HepG2 (cell line): ENCODE data around the gene MLX. TPM values are rescaled to one million over a fixed set of nuclear protein-coding genes. Genes with fewer than 3 reads are reported as not detected.

Experiments
- EZH2 ChIP-seq: conservative IDR thresholded peaks from 2 replicates; pipeline ENCODE4 v1.6.1; 2012; ENCODE audit warnings: mild to moderate bottlenecking, low read depth, low read length, moderate library complexity
- FOXJ3 ChIP-seq: sonication (generic); formaldehyde crosslinking; IDR thresholded peaks from 2 replicates; pipeline ENCODE4 v1.4.0; 2020; ENCODE audit warnings: missing genetic modification reagents, mild to moderate bottlenecking, borderline replicate concordance
- GABPA ChIP-seq, 2 experiments: IDR thresholded peaks; 2 replicates each; pipeline ENCODE4 v1.6.1; 2011 to 2016; ENCODE audit warnings: low read depth in 2 of 2, low read length in 1 of 2, missing biosample characterization in 1 of 2, missing genetic modification characterization in 1 of 2
- HDAC2 ChIP-seq: sonication (generic); formaldehyde crosslinking; IDR thresholded peaks from 2 replicates; pipeline ENCODE4 v1.4.0; 2020; ENCODE audit warnings: missing genetic modification reagents
- HNF4G ChIP-seq, 2 experiments: sonication (generic) in 1 of 2; formaldehyde crosslinking in 1 of 2; IDR thresholded peaks; 2 replicates each; pipeline versions ENCODE4 v1.4.0 to v1.6.1; 2011 to 2020; ENCODE audit warnings: borderline replicate concordance in 2 of 2, low read depth in 2 of 2, mild to moderate bottlenecking in 2 of 2, low read length in 1 of 2, missing genetic modification reagents in 1 of 2, moderate library complexity in 1 of 2
- HOXA5 ChIP-seq: sonication (generic); formaldehyde crosslinking; IDR thresholded peaks from 2 replicates; pipeline ENCODE4 v1.4.0; 2020; ENCODE audit warnings: missing genetic modification reagents
- HOXD1 ChIP-seq: sonication (generic); formaldehyde crosslinking; IDR thresholded peaks from 2 replicates; pipeline ENCODE4 v1.5.0; 2020; ENCODE audit warnings: missing genetic modification reagents
- KDM5A ChIP-seq: fragments of 200-600 bp; sonication (generic); IDR thresholded peaks from 2 replicates; pipeline ENCODE4 v1.7.0; 2018; ENCODE audit warnings: antibody characterized with exemption, mild to moderate bottlenecking, low read length, borderline replicate concordance
- KLF11 ChIP-seq: IDR thresholded peaks from 2 replicates; pipeline ENCODE4 v1.6.1; 2016; ENCODE audit warnings: missing compliant biosample characterization
- LBX2 ChIP-seq: sonication (generic); formaldehyde crosslinking; IDR thresholded peaks from 2 replicates; pipeline ENCODE4 v1.5.0; 2020; ENCODE audit warnings: missing genetic modification reagents, mild to moderate bottlenecking, borderline replicate concordance
- NR2F6 ChIP-seq, 2 experiments: IDR thresholded peaks; 2 replicates each; pipeline ENCODE4 v1.6.1; 2016; ENCODE audit warnings: antibody characterized with exemption in 1 of 2, mild to moderate bottlenecking in 1 of 2
- PAX8 ChIP-seq: sonication (generic); formaldehyde crosslinking; IDR thresholded peaks from 2 replicates; pipeline ENCODE4 v1.8.0; 2022; ENCODE audit warnings: mild to moderate bottlenecking, missing genetic modification reagents, borderline replicate concordance
- RAD21 ChIP-seq: fragments of 450-650 bp; formaldehyde crosslinking; IDR thresholded peaks from 2 replicates; pipeline ENCODE4 v1.5.0; 2020; ENCODE audit warnings: mild to moderate bottlenecking
- SMC3 ChIP-seq: IDR thresholded peaks from 2 replicates; pipeline ENCODE4 v1.6.1; 2011; ENCODE audit warnings: low read length, improper control_type of control experiment
- SNAPC5 ChIP-seq: sonication (generic); formaldehyde crosslinking; IDR thresholded peaks from 2 replicates; pipeline ENCODE4 v1.8.1; 2023; ENCODE audit warnings: mild to moderate bottlenecking, missing genetic modification reagents, borderline replicate concordance
- SRF ChIP-seq: IDR thresholded peaks from 2 replicates; pipeline ENCODE4 v1.6.1; 2011; ENCODE audit warnings: mild to moderate bottlenecking, low read depth, low read length, moderate library complexity
- TARDBP ChIP-seq: sonication (generic); formaldehyde crosslinking; IDR thresholded peaks from 2 replicates; pipeline ENCODE4 v1.8.0; 2022; ENCODE audit warnings: mild to moderate bottlenecking, missing genetic modification reagents
- ZBTB44 ChIP-seq: sonication (generic); formaldehyde crosslinking; IDR thresholded peaks from 2 replicates; pipeline ENCODE4 v1.4.0; 2020; ENCODE audit warnings: missing genetic modification reagents
- ZMYM4 ChIP-seq: sonication (generic); formaldehyde crosslinking; IDR thresholded peaks from 2 replicates; pipeline ENCODE4 v1.8.1; 2023; ENCODE audit warnings: mild to moderate bottlenecking, missing genetic modification reagents
- ZNF136 ChIP-seq: sonication (generic); formaldehyde crosslinking; IDR thresholded peaks from 2 replicates; pipeline ENCODE4 v1.8.1; 2022; ENCODE audit warnings: low read depth, mild to moderate bottlenecking, moderate library complexity, missing genetic modification reagents
- ZNF276 ChIP-seq: sonication (generic); formaldehyde crosslinking; IDR thresholded peaks from 2 replicates; pipeline ENCODE4 v1.4.0; 2020; ENCODE audit warnings: mild to moderate bottlenecking, low read depth, missing genetic modification reagents
- ZNF607 ChIP-seq: sonication (generic); formaldehyde crosslinking; IDR thresholded peaks from 2 replicates; pipeline ENCODE4 v1.5.1; 2020; ENCODE audit warnings: missing genetic modification reagents, mild to moderate bottlenecking, borderline replicate concordance
- ZNF83 ChIP-seq: sonication (generic); formaldehyde crosslinking; IDR thresholded peaks from 2 replicates; pipeline ENCODE4 v1.4.0; 2020; ENCODE audit warnings: missing genetic modification reagents, mild to moderate bottlenecking, borderline replicate concordance
- polyA plus RNA-seq, 8 experiments: library from polyadenylated mRNA; depleted of rRNA in 3 of 8; stranded (reverse) in 7 of 8; unstranded in 1 of 8; fragments of >200 nt; fragmentation: Illumina TruSeq in 4 of 8; extraction: Trizol in 4 of 8; gene quantifications; 2 replicates each; pipeline versions ENCODE4 v1.2.1 to v1.2.3, GENCODE V29; 2011 to 2016; ENCODE audit warnings: low read depth in 4 of 8, missing spikeins in 1 of 8, mixed read lengths in 1 of 8; ENCODE audit not compliant: insufficient read depth in 1 of 8
- total RNA-seq, 5 experiments: library from RNA; depleted of rRNA; stranded (reverse); fragments of >200 nt; fragmentation: Illumina TruSeq; extraction: Trizol; gene quantifications; 2 replicates each; pipeline ENCODE4 v1.2.3, GENCODE V29; 2016; ENCODE audit warnings: low read depth in 1 of 5

The MLX gene
- total and polyA plus RNA-seq, 2 of the 13 experiments (the other 11 are each of a cell fraction or from before 2014, with no cell fraction given) = 38.9 to 74.4 TPM

GRCh38 chr17:42578282-42578869 is 11.5 kb downstream of the MLX start (continued):
- TF ChIP-seq ZNF276 (CRISPR knock-in tag) = no peak
- TF ChIP-seq PAX8 (CRISPR knock-in tag) = 0 out of 2 replicates have a peak, but pooled peaks have one; percentile 36
- TF ChIP-seq ZBTB44 (CRISPR knock-in tag) = no peak
- peak; percentile 32; the same call in 1 of the 2 replicates for TF ChIP-seq SRF
- no peak for TF ChIP-seq NR2F6 (IDR thresholded peaks at IDR 0.05)
- peak; percentile 13; the same call in 1 of the 2 replicates for TF ChIP-seq NR2F6 (CRISPR knock-in tag; IDR thresholded peaks at IDR 0.05)
- TF ChIP-seq KDM5A = peak; percentile 30; the same call in 1 of the 2 replicates
- TF ChIP-seq HOXA5 (CRISPR knock-in tag) = peak; percentile 26; the same call in 1 of the 2 replicates
- TF ChIP-seq SNAPC5 = peak; percentile 37; the same call in 1 of the 2 replicates
- 0 out of 2 replicates have a peak, but pooled peaks have one; percentile 45 for TF ChIP-seq HOXD1 (CRISPR knock-in tag)
- TF ChIP-seq RAD21 (CRISPR knock-in tag) = peak; percentile 80
- 0 out of 2 replicates have a peak, but pooled peaks have one; percentile 3 for TF ChIP-seq FOXJ3 (CRISPR knock-in tag)
- TF ChIP-seq HNF4G (IDR thresholded peaks at IDR 0.05; ENCODE audit: borderline replicate concordance, low read depth, low read length) = 0 out of 2 replicates have a peak, but pooled peaks have one; percentile 4
- no peak for TF ChIP-seq HNF4G (CRISPR knock-in tag; IDR thresholded peaks at IDR 0.05; ENCODE audit: borderline replicate concordance, low read depth)
- TF ChIP-seq EZH2 = no peak
- no peak for TF ChIP-seq LBX2 (CRISPR knock-in tag)
- 0 out of 2 replicates have a peak, but pooled peaks have one; percentile 15 for TF ChIP-seq GABPA (IDR thresholded peaks at IDR 0.05; ENCODE audit: low read depth, low read length)
- no peak for TF ChIP-seq GABPA (CRISPR knock-in tag; IDR thresholded peaks at IDR 0.05; ENCODE audit: low read depth)
- TF ChIP-seq ZMYM4 (CRISPR knock-in tag) = 0 out of 2 replicates have a peak, but pooled peaks have one; percentile 1
- 0 out of 2 replicates have a peak, but pooled peaks have one; percentile 25 for TF ChIP-seq ZNF607 (CRISPR knock-in tag)
- TF ChIP-seq KLF11 (CRISPR knock-in tag) = no peak
- peak; percentile 77 for TF ChIP-seq SMC3
- TF ChIP-seq ZNF136 = no peak
- TF ChIP-seq ZNF83 = 0 out of 2 replicates have a peak, but pooled peaks have one; percentile 24
- TF ChIP-seq HDAC2 (CRISPR knock-in tag) = 0 out of 2 replicates have a peak, but pooled peaks have one; percentile 5
- TF ChIP-seq TARDBP (CRISPR knock-in tag) = 0 out of 2 replicates have a peak, but pooled peaks have one; percentile 20
